Measurements from ENCODE around the gene ADAMTSL1. TPM values are rescaled to one million over a fixed set of nuclear protein-coding genes. Genes with fewer than 3 reads are reported as not detected.

ADAMTSL1 gene
- total and polyA plus RNA-seq, 2 of the 13 experiments (the other 11 are each of a cell fraction or from before 2014, with no cell fraction given) = not detected

DNA sequence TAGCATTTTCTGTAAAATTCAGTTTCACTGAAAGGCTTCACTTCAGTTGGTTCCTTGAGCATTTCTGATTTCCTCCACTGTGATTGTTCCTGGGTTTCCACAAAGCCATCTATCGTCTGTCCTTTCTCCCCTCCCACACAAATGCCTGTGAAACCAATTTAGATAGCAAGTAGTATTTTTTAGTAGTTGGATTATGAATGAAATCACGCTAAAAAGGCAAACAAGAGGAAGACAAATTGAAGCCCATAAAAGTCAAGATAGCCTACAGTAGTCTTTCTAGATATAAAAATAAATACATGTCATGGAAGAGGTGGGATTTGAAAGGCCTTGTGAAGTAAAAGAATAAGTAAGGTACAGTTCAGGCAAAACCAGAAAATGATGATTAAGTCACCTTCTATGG is 162.8 kb downstream of the ADAMTSL1 start (continued):
- TF ChIP-seq PHB2 (IDR thresholded peaks at IDR 0.05; ENCODE audit: partially characterized antibody) = no peak
- TF ChIP-seq, protein P1, sequence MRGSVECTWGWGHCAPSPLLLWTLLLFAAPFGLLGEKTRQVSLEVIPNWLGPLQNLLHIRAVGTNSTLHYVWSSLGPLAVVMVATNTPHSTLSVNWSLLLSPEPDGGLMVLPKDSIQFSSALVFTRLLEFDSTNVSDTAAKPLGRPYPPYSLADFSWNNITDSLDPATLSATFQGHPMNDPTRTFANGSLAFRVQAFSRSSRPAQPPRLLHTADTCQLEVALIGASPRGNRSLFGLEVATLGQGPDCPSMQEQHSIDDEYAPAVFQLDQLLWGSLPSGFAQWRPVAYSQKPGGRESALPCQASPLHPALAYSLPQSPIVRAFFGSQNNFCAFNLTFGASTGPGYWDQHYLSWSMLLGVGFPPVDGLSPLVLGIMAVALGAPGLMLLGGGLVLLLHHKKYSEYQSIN (CRISPR knock-in tag; IDR thresholded peaks at IDR 0.05; ENCODE audit: borderline replicate concordance) = no peak
- TF ChIP-seq, protein P2, sequence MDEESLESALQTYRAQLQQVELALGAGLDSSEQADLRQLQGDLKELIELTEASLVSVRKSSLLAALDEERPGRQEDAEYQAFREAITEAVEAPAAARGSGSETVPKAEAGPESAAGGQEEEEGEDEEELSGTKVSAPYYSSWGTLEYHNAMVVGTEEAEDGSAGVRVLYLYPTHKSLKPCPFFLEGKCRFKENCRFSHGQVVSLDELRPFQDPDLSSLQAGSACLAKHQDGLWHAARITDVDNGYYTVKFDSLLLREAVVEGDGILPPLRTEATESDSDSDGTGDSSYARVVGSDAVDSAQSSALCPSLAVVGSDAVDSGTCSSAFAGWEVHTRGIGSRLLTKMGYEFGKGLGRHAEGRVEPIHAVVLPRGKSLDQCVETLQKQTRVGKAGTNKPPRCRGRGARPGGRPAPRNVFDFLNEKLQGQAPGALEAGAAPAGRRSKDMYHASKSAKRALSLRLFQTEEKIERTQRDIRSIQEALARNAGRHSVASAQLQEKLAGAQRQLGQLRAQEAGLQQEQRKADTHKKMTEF (CRISPR knock-in tag; IDR thresholded peaks at IDR 0.05) = no peak

DNA sequence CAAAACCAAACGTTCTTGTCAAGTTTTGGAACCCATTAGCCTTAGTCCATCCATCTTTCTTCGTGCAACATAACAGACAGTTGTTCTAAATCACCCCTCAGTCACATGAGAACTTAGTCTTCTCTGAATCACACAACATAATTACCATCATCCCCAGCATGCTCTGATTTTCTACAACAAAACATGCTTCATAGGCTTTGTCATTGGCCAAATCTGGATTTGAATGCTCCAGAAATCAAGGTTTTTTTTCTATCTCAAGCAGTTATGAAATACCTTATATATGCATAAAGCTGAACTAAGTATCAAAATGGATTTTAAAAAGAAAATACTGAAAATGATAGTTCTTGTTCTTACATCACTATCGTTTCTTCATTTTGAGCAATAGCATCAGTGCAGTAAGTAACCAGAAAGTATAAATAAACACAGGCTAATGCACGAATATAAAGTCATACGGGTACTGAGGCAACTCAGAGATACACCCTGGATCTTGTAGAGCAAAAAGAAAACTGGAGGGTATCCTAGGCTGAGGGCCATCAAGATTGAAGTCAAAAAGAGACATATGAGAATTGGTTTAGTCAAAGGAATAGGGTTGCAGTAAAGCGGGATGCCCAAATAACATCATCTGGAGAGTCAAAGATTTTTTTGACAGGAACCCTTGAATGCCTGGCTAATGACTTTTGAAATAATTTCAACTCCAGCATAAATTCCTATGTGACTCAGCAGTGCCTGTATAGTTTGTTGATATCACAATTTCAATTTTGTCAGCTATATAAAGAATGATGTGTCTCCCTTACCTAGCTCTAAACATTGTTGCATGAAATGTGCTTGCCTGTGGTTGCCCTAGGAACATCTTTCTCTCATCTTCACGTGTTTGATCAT is 164.7 kb downstream of the ADAMTSL1 start:
- Histone ChIP-seq H4K20me1 (ENCODE audit: insufficient read depth, low read length) (no peaks in the 10 kb centered on the region), H3K27ac (ENCODE audit: extremely low read length, insufficient read depth, low read length) (no peak overlapping the region), H3K4me3 (replicated peaks in 1 of 3; ENCODE audit: insufficient read depth in 1 of 3, low read depth in 2 of 3, low read length in 3 of 3) (no peak overlapping the region), H3K4me1 (ENCODE audit: insufficient read depth, low read length) (no peaks in the 10 kb centered on the region), H2AFZ (ENCODE audit: low read length) (no peak overlapping the region), H3K9me3 (ENCODE audit: low read length) (no peaks in the 10 kb centered on the region), H3K27me3 (ENCODE audit: control insufficient read depth in 1 of 2, insufficient read depth in 2 of 2, low read length in 2 of 2) (no peaks in the 10 kb centered on the region), H3K36me3 (replicated peaks in 1 of 2; ENCODE audit: control insufficient read depth in 1 of 2, insufficient read depth in 2 of 2, low read length in 2 of 2) (no peaks in the 10 kb centered on the region), H3K79me2 (ENCODE audit: insufficient read depth, low read length) (no peaks in the 10 kb centered on the region), H3K9ac (ENCODE audit: insufficient read depth, low read depth, low read length) (no peak overlapping the region), H3K4me2 (ENCODE audit: low read depth, low read length) (no peak overlapping the region)
- no TSS peak for BruUV-seq (replicated peaks)
- CTCF ChIA-PET (ENCODE audit: low intra/inter-chr PET ratio, low total read pairs) = no interaction called here
- TF ChIP-seq REL (CRISPR knock-in tag; conservative IDR thresholded peaks at IDR 0.05) = no peak
- no peak for TF ChIP-seq ZFP36 (IDR thresholded peaks at IDR 0.05; ENCODE audit: borderline replicate concordance, low read depth, low read length, partially characterized antibody)
- TF ChIP-seq, protein P3, sequence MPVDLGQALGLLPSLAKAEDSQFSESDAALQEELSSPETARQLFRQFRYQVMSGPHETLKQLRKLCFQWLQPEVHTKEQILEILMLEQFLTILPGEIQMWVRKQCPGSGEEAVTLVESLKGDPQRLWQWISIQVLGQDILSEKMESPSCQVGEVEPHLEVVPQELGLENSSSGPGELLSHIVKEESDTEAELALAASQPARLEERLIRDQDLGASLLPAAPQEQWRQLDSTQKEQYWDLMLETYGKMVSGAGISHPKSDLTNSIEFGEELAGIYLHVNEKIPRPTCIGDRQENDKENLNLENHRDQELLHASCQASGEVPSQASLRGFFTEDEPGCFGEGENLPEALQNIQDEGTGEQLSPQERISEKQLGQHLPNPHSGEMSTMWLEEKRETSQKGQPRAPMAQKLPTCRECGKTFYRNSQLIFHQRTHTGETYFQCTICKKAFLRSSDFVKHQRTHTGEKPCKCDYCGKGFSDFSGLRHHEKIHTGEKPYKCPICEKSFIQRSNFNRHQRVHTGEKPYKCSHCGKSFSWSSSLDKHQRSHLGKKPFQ (CRISPR knock-in tag; IDR thresholded peaks at IDR 0.05; ENCODE audit: insufficient replicate concordance) = no peak
- no peak for TF ChIP-seq ZNF724P (CRISPR knock-in tag; IDR thresholded peaks at IDR 0.05; ENCODE audit: borderline replicate concordance)
- no peak for TF ChIP-seq PHF5A (CRISPR knock-in tag; IDR thresholded peaks at IDR 0.05; ENCODE audit: low read depth, unreplicated experiment)
- no peak for TF ChIP-seq SRSF4 (IDR thresholded peaks at IDR 0.05; ENCODE audit: low read depth, low read length, poor library complexity, severe bottlenecking)
- no peak for TF ChIP-seq DR1 (CRISPR knock-in tag; IDR thresholded peaks at IDR 0.05)
- no peak for TF ChIP-seq ZNF782 (CRISPR knock-in tag; IDR thresholded peaks at IDR 0.05; ENCODE audit: borderline replicate concordance)
- no peak for TF ChIP-seq TP53 (CRISPR knock-in tag; conservative IDR thresholded peaks at IDR 0.05)
- no peak for TF ChIP-seq ZFP62 (CRISPR knock-in tag; IDR thresholded peaks at IDR 0.05)
- TF ChIP-seq ZNF619 (CRISPR knock-in tag; IDR thresholded peaks at IDR 0.05) = no peak
- TF ChIP-seq ZNF253 (CRISPR knock-in tag; IDR thresholded peaks at IDR 0.05; ENCODE audit: borderline replicate concordance) = no peak
- no peak for TF ChIP-seq STAG1 (CRISPR knock-in tag; IDR thresholded peaks at IDR 0.05)
- no peak for TF ChIP-seq NFATC3 (CRISPR knock-in tag; IDR thresholded peaks at IDR 0.05)
- no peak for TF ChIP-seq AKAP8 (CRISPR knock-in tag; IDR thresholded peaks at IDR 0.05)
- no peak for TF ChIP-seq PHF21A (CRISPR knock-in tag; IDR thresholded peaks at IDR 0.05)
- TF ChIP-seq NCOA2 (CRISPR knock-in tag; IDR thresholded peaks at IDR 0.05) = no peak
- in situ Hi-C loops (cut with HindIII; ENCODE audit: extremely low pct_ligation_motif_present, low pct_unique_long_range_greater_than_20kb) = no loop called here
- ATAC-seq = no peak
- no peak for DNase-seq (ENCODE audit: low spot score)
- FAIRE-seq = no peak
- POLR2A ChIA-PET = no interaction called here
- 12% methylated on average over 7 of the region's 7 CpGs for WGBS (ENCODE audit: low lambda C conversion rate)
- intact Hi-C loops (cut with micrococcal nuclease; ENCODE audit: unreplicated experiment) = no loop called here

All from HepG2 (cell line).